ENCODE results near the gene PIANP. TPM values are rescaled to one million over a fixed set of nuclear protein-coding genes. Genes with fewer than 3 reads are reported as not detected.

PIANP gene
- total and polyA plus RNA-seq, 2 of the 4 experiments (the other 2 are of a cell fraction): 0.18 to 6.8 TPM

GRCh38 chr12:6662906-6663742 is 37.5 kb downstream of the PIANP start, which contains the start of gene ING4:
TSS of gene ING4 (minus strand) at chr12:6663119. CDS start at chr12:6663101, 18 bp downstream.
- peak; percentile 99 for DNase-seq
- Histone ChIP-seq H3K14ac (replicated peaks; ENCODE audit: low read depth, low read length) (peak within 1 kb of the TSS; percentile 92), H3K9me3 (ENCODE audit: control insufficient read depth, insufficient read depth, low read length) (no peaks in the 10 kb centered on the region), H3K79me1 (ENCODE audit: low read depth in 1 of 2, low read length in 2 of 2) (peaks cover 16 to 24% of the 10 kb centered on the region in 2 experiments), H3K36me3 (ENCODE audit: control insufficient read depth, insufficient read depth, low read length) (peaks cover 20% of the 10 kb centered on the region), H3K4me1 (ENCODE audit: control insufficient read depth, insufficient read depth, low read length) (no peaks in the 10 kb centered on the region), H2BK20ac (ENCODE audit: low read depth, low read length) (no peak within 1 kb of the TSS), H3K9me1 (ENCODE audit: insufficient read depth, low read length) (no peaks in the 10 kb centered on the region), H2BK15ac (ENCODE audit: low read depth, low read length) (no peak within 1 kb of the TSS; the same call in 2 of the 3 replicates), H2BK5ac (ENCODE audit: low read depth, low read length, poor library complexity, severe bottlenecking) (peak within 1 kb of the TSS; percentile 84), H3K18ac (ENCODE audit: low read depth, low read length) (no peak within 1 kb of the TSS), H2AK9ac (replicated peaks; ENCODE audit: low read depth, low read length, poor library complexity) (peak within 1 kb of the TSS; percentile 99), H3K4me3 (ENCODE audit: insufficient read depth, low read depth, low read length) (peak within 1 kb of the TSS; percentile 73), H3K4me2 (ENCODE audit: low read depth, low read length) (peak within 1 kb of the TSS; percentile 92), H3K27ac (ENCODE audit: insufficient read depth, low read length) (peak within 1 kb of the TSS; percentile 71), H3K27me3 (ENCODE audit: control insufficient read depth, insufficient read depth, low read length) (no peaks in the 10 kb centered on the region), H4K20me1 (ENCODE audit: insufficient read depth, low read length) (no peaks in the 10 kb centered on the region), H4K8ac (ENCODE audit: low read depth in 2 of 2, low read length in 2 of 2) (peak within 1 kb of the TSS; percentile 91 to 100), H3K9ac (ENCODE audit: low read depth, low read length) (peak within 1 kb of the TSS; percentile 78), H3K4ac (ENCODE audit: low read depth, low read length) (peak within 1 kb of the TSS; percentile 86), H2BK120ac (ENCODE audit: low read depth, low read length) (peak within 1 kb of the TSS; percentile 70; the same call in 1 of the 2 replicates), H4K5ac (ENCODE audit: low read depth, low read length) (peak within 1 kb of the TSS; percentile 94), H2AFZ (replicated peaks; ENCODE audit: low read length, poor library complexity) (peak within 1 kb of the TSS; percentile 98), H2AK5ac (ENCODE audit: low read depth, low read length) (peak within 1 kb of the TSS; percentile 90), H3K23ac (ENCODE audit: low read depth, low read length) (0 out of 2 replicates have a peak within 1 kb of the TSS, but pooled peaks have one; percentile 51), H3K56ac (ENCODE audit: extremely low read depth, insufficient read depth, low read length) (peak within 1 kb of the TSS; percentile 75), H4K91ac (ENCODE audit: insufficient read depth, low read depth, low read length) (peak within 1 kb of the TSS; percentile 73)
- peak; percentile 99 for ATAC-seq (ENCODE audit: low read depth)
- dilution Hi-C loops (cut with HindIII; ENCODE audit: low sequenced_read_pairs, unreplicated experiment) (no loop called here), intact Hi-C loops (cut with micrococcal nuclease) (loop anchor here (2.0 to 5.0 kb wide), 2 partner anchors 26 to 46 kb away; partner anchors contain the start of gene ZNF384), in situ Hi-C loops (cut with MboI; ENCODE audit: low sequenced_read_pairs) (no loop called here)
- CTCF ChIA-PET: interaction anchor here (1.0 kb wide), 1 partner anchor 240 kb away, joined by 6 read pairs; no protein-coding TSS in a partner anchor
- POLR2A ChIA-PET (ENCODE audit: unreplicated experiment): no interaction called here
- no TSS peak for BruUV-seq (replicated peaks)
- WGBS, 2 experiments (ENCODE audit: extremely low coverage in 2 of 2, insufficient read length in 1 of 2): 0% methylated on average over 14 of the region's 37 CpGs; no CpG with 5 or more reads in 1 of the 2 experiments
- TF ChIP-seq BHLHE40 (IDR thresholded peaks at IDR 0.05; ENCODE audit: low read depth, low read length) (no peak), POLR2A (IDR thresholded peaks at IDR 0.05; ENCODE audit: low read depth, low read length) (peak; percentile 80), USF2 (IDR thresholded peaks at IDR 0.05; ENCODE audit: low read depth, low read length) (no peak), CEBPB (IDR thresholded peaks at IDR 0.05; ENCODE audit: low read depth, low read length) (peak; percentile 35; the same call in 1 of the 2 replicates), CHD1 (IDR thresholded peaks at IDR 0.05; ENCODE audit: low read depth, low read length) (no peak), RAD21 (IDR thresholded peaks at IDR 0.05; ENCODE audit: low read length) (no peak), RFX5 (IDR thresholded peaks at IDR 0.05; ENCODE audit: low read depth, low read length) (no peak), NFE2L2 (IDR thresholded peaks at IDR 0.05; ENCODE audit: low read depth, low read length) (peak; percentile 22; the same call in 1 of the 2 replicates), MAFK (IDR thresholded peaks at IDR 0.05; ENCODE audit: low read depth, low read length) (no peak), MXI1 (IDR thresholded peaks at IDR 0.05; ENCODE audit: borderline replicate concordance, low read depth, low read length) (no peak), FOS (IDR thresholded peaks at IDR 0.05; ENCODE audit: low read depth, low read length) (no peak), RCOR1 (IDR thresholded peaks at IDR 0.05; ENCODE audit: insufficient replicate concordance, low read length) (no peak), SMC3 (IDR thresholded peaks at IDR 0.05; ENCODE audit: low read depth, low read length) (no peak), MAZ (IDR thresholded peaks at IDR 0.05; ENCODE audit: borderline replicate concordance, low read depth, low read length) (no peak), CTCF (conservative IDR thresholded peaks at IDR 0.05; ENCODE audit: low read depth, low read length) (no peak)

All from IMR-90 (cell line).